ENCODE data around the gene NR1I2.

Gene NR1I2

GRCh38 chr3:119781330-119782198, at the start of gene NR1I2:
Gene NR1I2 (plus strand): TSS chr3:119782101.
- DNase-seq = no peak

- no peak for DNase-seq
Observed at GRCh38 chr3:119733812-119734211, 48.1 kb upstream of the NR1I2 start.

- DNase-seq = no peak
Observed at GRCh38 chr3:119738741-119739140, 43.2 kb upstream of the NR1I2 start.

- no peak for DNase-seq
Observed at GRCh38 chr3:119741657-119742590, 40.0 kb upstream of the NR1I2 start.

GRCh38 chr3:119743921-119744320, 38.0 kb upstream of the NR1I2 start:
- DNase-seq = no peak

- no peak for DNase-seq
Observed at GRCh38 chr3:119745942-119746341, 36.0 kb upstream of the NR1I2 start.

- DNase-seq = no peak
Observed at GRCh38 chr3:119746423-119746822, 35.5 kb upstream of the NR1I2 start.

GRCh38 chr3:119747357-119747756, 34.5 kb upstream of the NR1I2 start:
- no peak for DNase-seq

GRCh38 chr3:119748991-119749390, 32.9 kb upstream of the NR1I2 start:
- no peak for DNase-seq

GRCh38 chr3:119751423-119751822, 30.5 kb upstream of the NR1I2 start:
- DNase-seq = no peak

GRCh38 chr3:119759962-119760361, 21.9 kb upstream of the NR1I2 start:
- DNase-seq = no peak

GRCh38 chr3:119762876-119763275, 19.0 kb upstream of the NR1I2 start:
- no peak for DNase-seq

- DNase-seq = no peak
Observed at GRCh38 chr3:119763466-119763865, 18.4 kb upstream of the NR1I2 start.

- DNase-seq = no peak
Observed at GRCh38 chr3:119765239-119765638, 16.7 kb upstream of the NR1I2 start.

GRCh38 chr3:119767936-119768601, 13.8 kb upstream of the NR1I2 start:
- no peak for DNase-seq

- DNase-seq = no peak
Observed at GRCh38 chr3:119768668-119769393, 13.1 kb upstream of the NR1I2 start.

GRCh38 chr3:119769394-119770149, 12.3 kb upstream of the NR1I2 start:
- peak; percentile 64 for DNase-seq

GRCh38 chr3:119774444-119774843, 7.5 kb upstream of the NR1I2 start:
- no peak for DNase-seq

GRCh38 chr3:119776304-119776703, 5.6 kb upstream of the NR1I2 start:
- no peak for DNase-seq

GRCh38 chr3:119778176-119778575, 3.7 kb upstream of the NR1I2 start:
- no peak for DNase-seq

- DNase-seq = no peak
Observed at GRCh38 chr3:119778811-119779210, 3.1 kb upstream of the NR1I2 start.

Measured in kidney glomerular epithelial cell (primary cell).